IMR-90 (cell line): ENCODE results near the gene TDRD5. TPM values are rescaled to one million over a fixed set of nuclear protein-coding genes. Genes with fewer than 3 reads are reported as not detected.

ENCODE experiments used
- ATAC-seq: fragments of 200-7000 bp; cut with Tn5 transposase; 2 replicates; pipeline ENCODE4 v1.9.1; 2020; ENCODE audit warnings: low read depth, mild to moderate bottlenecking, moderate library complexity
- BruUV-seq: library from RNA; stranded (reverse); fragments of 400-500 nt; replicated peaks from 2 replicates; lab custom pipeline; 2021; lab: Mats Ljungman, UMichigan
- CTCF ChIA-PET: fragments of 300-600 bp; formaldehyde crosslinking; extraction: SDS; loops from one replicate; lab custom pipeline; 2021; ENCODE audit warnings: antibody characterized with exemption; lab: Yijun Ruan, JAX
- POLR2A ChIA-PET: fragments of 300-600 bp; sonication (Branson Sonifier 250); formaldehyde crosslinking; loops from one replicate; lab custom pipeline; 2022; ENCODE audit warnings: antibody characterized with exemption; ENCODE audit not compliant: unreplicated experiment; lab: Charles Lee
- DNase-seq: peaks from one replicate; pipeline ENCODE4 v3.0.0; 2013
- H2AFZ ChIP-seq: replicated peaks from 2 replicates; pipeline ENCODE3; 2013; ENCODE audit warnings: low read length, mild to moderate bottlenecking; ENCODE audit not compliant: poor library complexity
- H2AK5ac ChIP-seq: 2 replicates; pipeline ENCODE4 v1.6.1; 2013; ENCODE audit warnings: low read depth, low read length, inconsistent platforms
- H2AK9ac ChIP-seq: replicated peaks from 2 replicates; pipeline ENCODE3; 2013; ENCODE audit warnings: mild to moderate bottlenecking, low read depth, low read length, moderate library complexity; ENCODE audit not compliant: poor library complexity
- H2BK120ac ChIP-seq: 2 replicates; pipeline ENCODE4 v1.6.1; 2013; ENCODE audit warnings: low read depth, low read length, inconsistent platforms
- H2BK15ac ChIP-seq: 3 replicates; pipeline ENCODE4 v1.6.1; 2013; ENCODE audit warnings: low read depth, low read length, inconsistent platforms
- H2BK20ac ChIP-seq: 2 replicates; pipeline ENCODE4 v1.6.1; 2013; ENCODE audit warnings: low read depth, mild to moderate bottlenecking, inconsistent platforms, low read length, moderate library complexity
- H2BK5ac ChIP-seq: 2 replicates; pipeline ENCODE4 v1.6.1; 2013; ENCODE audit warnings: mild to moderate bottlenecking, low read depth, low read length, inconsistent platforms; ENCODE audit not compliant: poor library complexity, severe bottlenecking
- H3K14ac ChIP-seq: replicated peaks from 2 replicates; pipeline ENCODE4 v1.6.1; 2013; ENCODE audit warnings: low read depth, low read length, inconsistent platforms
- H3K18ac ChIP-seq: 2 replicates; pipeline ENCODE4 v1.6.1; 2013; ENCODE audit warnings: low read depth, low read length, control low read depth
- H3K23ac ChIP-seq: 2 replicates; pipeline ENCODE4 v1.6.1; 2013; ENCODE audit warnings: low read depth, low read length, inconsistent platforms
- H3K27ac ChIP-seq: 2 replicates; pipeline ENCODE4 v1.5.1; 2013; ENCODE audit warnings: mild to moderate bottlenecking, control low read depth, low read length; ENCODE audit not compliant: insufficient read depth
- H3K27me3 ChIP-seq: 2 replicates; pipeline ENCODE4 v1.6.1; 2013; ENCODE audit warnings: low read length; ENCODE audit not compliant: control insufficient read depth, insufficient read depth
- H3K36me3 ChIP-seq: 2 replicates; pipeline ENCODE4 v1.6.1; 2013; ENCODE audit warnings: low read length, mixed read lengths; ENCODE audit not compliant: control insufficient read depth, insufficient read depth
- H3K4ac ChIP-seq: 2 replicates; pipeline ENCODE4 v1.6.1; 2013; ENCODE audit warnings: low read depth, low read length, inconsistent platforms
- H3K4me1 ChIP-seq: 2 replicates; pipeline ENCODE4 v1.6.1; 2013; ENCODE audit warnings: low read length, mixed read lengths; ENCODE audit not compliant: control insufficient read depth, insufficient read depth
- H3K4me2 ChIP-seq: 2 replicates; pipeline ENCODE4 v1.6.1; 2013; ENCODE audit warnings: low read depth, mild to moderate bottlenecking, control low read depth, low read length, moderate library complexity
- H3K4me3 ChIP-seq: 2 replicates; pipeline ENCODE4 v1.5.1; 2013; ENCODE audit warnings: low read depth, mild to moderate bottlenecking, control low read depth, low read length, moderate library complexity; ENCODE audit not compliant: insufficient read depth
- H3K56ac ChIP-seq: 2 replicates; pipeline ENCODE4 v1.6.1; 2013; ENCODE audit warnings: low read length, inconsistent platforms; ENCODE audit not compliant: insufficient read depth; ENCODE audit errors: extremely low read depth
- H3K79me1 ChIP-seq, 2 experiments: 2 replicates each; pipeline ENCODE4 v1.6.1; 2013; ENCODE audit warnings: low read length in 2 of 2, inconsistent platforms in 1 of 2, low read depth in 1 of 2
- H3K9ac ChIP-seq: 2 replicates; pipeline ENCODE4 v1.6.1; 2013; ENCODE audit warnings: low read depth, low read length, control low read depth
- H3K9me1 ChIP-seq: 2 replicates; pipeline ENCODE4 v1.6.1; 2013; ENCODE audit warnings: low read length, inconsistent platforms; ENCODE audit not compliant: insufficient read depth
- H3K9me3 ChIP-seq: 2 replicates; pipeline ENCODE4 v1.6.1; 2013; ENCODE audit warnings: low read length; ENCODE audit not compliant: control insufficient read depth, insufficient read depth
- H4K20me1 ChIP-seq: 2 replicates; pipeline ENCODE4 v1.6.1; 2013; ENCODE audit warnings: low read length, inconsistent platforms; ENCODE audit not compliant: insufficient read depth
- H4K5ac ChIP-seq: 2 replicates; pipeline ENCODE4 v1.6.1; 2013; ENCODE audit warnings: mild to moderate bottlenecking, low read depth, low read length, control low read depth
- H4K8ac ChIP-seq, 2 experiments: 2 replicates each; pipeline ENCODE4 v1.6.1; 2013; ENCODE audit warnings: low read depth in 2 of 2, low read length in 2 of 2, control low read depth in 1 of 2, inconsistent platforms in 1 of 2
- H4K91ac ChIP-seq: 2 replicates; pipeline ENCODE4 v1.6.1; 2013; ENCODE audit warnings: low read depth, low read length, inconsistent platforms; ENCODE audit not compliant: insufficient read depth
- BHLHE40 ChIP-seq: fragments of 150-350 bp; IDR thresholded peaks from 2 replicates; pipeline ENCODE4 v1.6.1; 2016; ENCODE audit warnings: mild to moderate bottlenecking, low read depth, low read length
- CEBPB ChIP-seq: IDR thresholded peaks from 2 replicates; pipeline ENCODE4 v1.6.1; 2012; ENCODE audit warnings: low read depth, low read length, improper control_type of control experiment
- FOS ChIP-seq: fragments of 150-350 bp; IDR thresholded peaks from 2 replicates; pipeline ENCODE4 v1.6.1; 2016; ENCODE audit warnings: low read depth, low read length
- MAFK ChIP-seq: IDR thresholded peaks from 2 replicates; pipeline ENCODE4 v1.6.1; 2012; ENCODE audit warnings: low read depth, low read length, improper control_type of control experiment
- MAZ ChIP-seq: IDR thresholded peaks from 2 replicates; pipeline ENCODE4 v1.6.1; 2012; ENCODE audit warnings: low read depth, mild to moderate bottlenecking, low read length, improper control_type of control experiment, moderate library complexity, borderline replicate concordance
- MXI1 ChIP-seq: IDR thresholded peaks from 2 replicates; pipeline ENCODE4 v1.6.1; 2012; ENCODE audit warnings: low read depth, mild to moderate bottlenecking, low read length, moderate library complexity, borderline replicate concordance
- NFE2L2 ChIP-seq: fragments of 150-350 bp; IDR thresholded peaks from 2 replicates; pipeline ENCODE4 v1.6.1; 2016; ENCODE audit warnings: low read depth, mild to moderate bottlenecking, low read length
- POLR2A ChIP-seq: IDR thresholded peaks from 2 replicates; pipeline ENCODE4 v1.6.1; 2012; ENCODE audit warnings: mild to moderate bottlenecking, low read depth, low read length
- RAD21 ChIP-seq: IDR thresholded peaks from 2 replicates; pipeline ENCODE4 v1.6.1; 2012; ENCODE audit warnings: low read length, improper control_type of control experiment
- RCOR1 ChIP-seq: IDR thresholded peaks from 2 replicates; pipeline ENCODE4 v1.6.1; 2012; ENCODE audit warnings: mild to moderate bottlenecking, low read length, improper control_type of control experiment; ENCODE audit not compliant: insufficient replicate concordance
- SMC3 ChIP-seq: fragments of 150-350 bp; IDR thresholded peaks from 2 replicates; pipeline ENCODE4 v1.6.1; 2016; ENCODE audit warnings: low read depth, mild to moderate bottlenecking, antibody characterized with exemption, low read length, moderate library complexity
- dilution Hi-C: fragments of 300-500 bp; cut with HindIII; formaldehyde crosslinking; loops from one replicate; pipeline ENCODE4 v1.14.3; 2018; ENCODE audit warnings: low sequenced_read_pairs; ENCODE audit not compliant: unreplicated experiment
- in situ Hi-C: fragments of 300-500 bp; cut with MboI; formaldehyde crosslinking; loops from 3 replicates; pipeline ENCODE4 v1.14.3; 2019; ENCODE audit warnings: low sequenced_read_pairs, inconsistent platforms, mixed read lengths
- intact Hi-C: fragments of 100-400 bp; cut with micrococcal nuclease; formaldehyde crosslinking; loops from 2 replicates; pipeline ENCODE4 v1.10.0; 2022
- polyA plus RNA-seq, 3 experiments: library from polyadenylated mRNA; depleted of rRNA; stranded (reverse); fragments of >200 nt; gene quantifications; 2 replicates each; pipeline ENCODE4 v1.2.3, GENCODE V29; 2012; ENCODE audit warnings: low replicate concordance in 1 of 3
- total RNA-seq: library from RNA; depleted of rRNA; stranded (reverse); fragments of >200 nt; gene quantifications from 2 replicates; pipeline ENCODE4 v1.2.3, GENCODE V29; 2012
- TF ChIP-seq, protein P1 (sequence below): fragments of 150-350 bp; IDR thresholded peaks from 2 replicates; pipeline ENCODE4 v1.6.1; 2017; ENCODE audit warnings: mild to moderate bottlenecking, antibody characterized with exemption, low read length, low read depth
- TF ChIP-seq, protein P2 (sequence below): conservative IDR thresholded peaks from 2 replicates; pipeline ENCODE4 v1.5.1; 2012; ENCODE audit warnings: mild to moderate bottlenecking, low read depth, low read length, improper control_type of control experiment
- TF ChIP-seq, protein P3 (sequence below): fragments of 150-350 bp; IDR thresholded peaks from 2 replicates; pipeline ENCODE4 v1.6.1; 2016; ENCODE audit warnings: low read depth, mild to moderate bottlenecking, low read length, moderate library complexity, borderline replicate concordance

TDRD5 gene
- total and polyA plus RNA-seq, 2 of the 4 experiments (the other 2 are of a cell fraction): not detected

DNA sequence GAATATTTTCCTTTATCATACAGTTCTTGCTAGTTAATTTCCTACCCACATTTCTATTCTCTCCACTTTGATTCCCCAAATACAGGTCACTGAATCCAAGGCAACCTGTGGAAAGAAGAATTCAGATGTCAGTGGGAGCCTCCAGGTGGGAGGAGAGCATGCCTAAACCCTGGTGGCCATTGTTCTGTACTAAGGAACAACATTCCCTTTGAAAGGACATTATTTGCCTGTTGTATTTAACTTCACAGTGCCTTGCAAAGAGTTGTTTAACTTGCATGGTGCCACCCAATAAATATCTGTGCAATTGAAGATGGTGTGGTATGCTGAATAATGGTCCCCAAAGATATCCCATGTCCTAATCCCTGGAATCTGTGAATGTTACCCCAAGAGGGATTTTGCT, 37.2 kb upstream of the TDRD5 start:
- Histone ChIP-seq H3K56ac (no peak overlapping the region), H2AK9ac (no peak overlapping the region), H4K91ac (no peak overlapping the region), H2AFZ (no peak overlapping the region), H3K4ac (no peak overlapping the region), H3K27me3 (peaks cover 2% of the 10 kb centered on the region; the same call in 1 of the 2 replicates), H4K5ac (no peak overlapping the region), H2BK5ac (no peak overlapping the region), H2AK5ac (no peak overlapping the region), H3K9me1 (no peaks in the 10 kb centered on the region), H3K4me1 (no peaks in the 10 kb centered on the region), H4K8ac (no peak overlapping the region), H3K79me1 (no peaks in the 10 kb centered on the region), H3K4me2 (no peak overlapping the region), H3K4me3 (no peak overlapping the region), H3K18ac (no peak overlapping the region), H3K14ac (no peak overlapping the region), H4K20me1 (no peaks in the 10 kb centered on the region), H3K23ac (no peak overlapping the region), H2BK15ac (no peak overlapping the region), H2BK20ac (no peak overlapping the region), H3K9me3 (no peaks in the 10 kb centered on the region), H3K36me3 (no peaks in the 10 kb centered on the region), H3K27ac (no peak overlapping the region), H3K9ac (no peak overlapping the region), H2BK120ac (no peak overlapping the region)
- intact Hi-C loops: no loop called here
- BruUV-seq: no TSS peak
- TF ChIP-seq SMC3: no peak
- TF ChIP-seq MAFK: no peak
- no peak for TF ChIP-seq FOS
- TF ChIP-seq MXI1: no peak
- no peak for TF ChIP-seq POLR2A
- no peak for TF ChIP-seq NFE2L2
- TF ChIP-seq, protein P1, sequence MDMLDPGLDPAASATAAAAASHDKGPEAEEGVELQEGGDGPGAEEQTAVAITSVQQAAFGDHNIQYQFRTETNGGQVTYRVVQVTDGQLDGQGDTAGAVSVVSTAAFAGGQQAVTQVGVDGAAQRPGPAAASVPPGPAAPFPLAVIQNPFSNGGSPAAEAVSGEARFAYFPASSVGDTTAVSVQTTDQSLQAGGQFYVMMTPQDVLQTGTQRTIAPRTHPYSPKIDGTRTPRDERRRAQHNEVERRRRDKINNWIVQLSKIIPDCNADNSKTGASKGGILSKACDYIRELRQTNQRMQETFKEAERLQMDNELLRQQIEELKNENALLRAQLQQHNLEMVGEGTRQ: no peak
- TF ChIP-seq, protein P2, sequence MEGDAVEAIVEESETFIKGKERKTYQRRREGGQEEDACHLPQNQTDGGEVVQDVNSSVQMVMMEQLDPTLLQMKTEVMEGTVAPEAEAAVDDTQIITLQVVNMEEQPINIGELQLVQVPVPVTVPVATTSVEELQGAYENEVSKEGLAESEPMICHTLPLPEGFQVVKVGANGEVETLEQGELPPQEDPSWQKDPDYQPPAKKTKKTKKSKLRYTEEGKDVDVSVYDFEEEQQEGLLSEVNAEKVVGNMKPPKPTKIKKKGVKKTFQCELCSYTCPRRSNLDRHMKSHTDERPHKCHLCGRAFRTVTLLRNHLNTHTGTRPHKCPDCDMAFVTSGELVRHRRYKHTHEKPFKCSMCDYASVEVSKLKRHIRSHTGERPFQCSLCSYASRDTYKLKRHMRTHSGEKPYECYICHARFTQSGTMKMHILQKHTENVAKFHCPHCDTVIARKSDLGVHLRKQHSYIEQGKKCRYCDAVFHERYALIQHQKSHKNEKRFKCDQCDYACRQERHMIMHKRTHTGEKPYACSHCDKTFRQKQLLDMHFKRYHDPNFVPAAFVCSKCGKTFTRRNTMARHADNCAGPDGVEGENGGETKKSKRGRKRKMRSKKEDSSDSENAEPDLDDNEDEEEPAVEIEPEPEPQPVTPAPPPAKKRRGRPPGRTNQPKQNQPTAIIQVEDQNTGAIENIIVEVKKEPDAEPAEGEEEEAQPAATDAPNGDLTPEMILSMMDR: no peak
- TF ChIP-seq, protein P3, sequence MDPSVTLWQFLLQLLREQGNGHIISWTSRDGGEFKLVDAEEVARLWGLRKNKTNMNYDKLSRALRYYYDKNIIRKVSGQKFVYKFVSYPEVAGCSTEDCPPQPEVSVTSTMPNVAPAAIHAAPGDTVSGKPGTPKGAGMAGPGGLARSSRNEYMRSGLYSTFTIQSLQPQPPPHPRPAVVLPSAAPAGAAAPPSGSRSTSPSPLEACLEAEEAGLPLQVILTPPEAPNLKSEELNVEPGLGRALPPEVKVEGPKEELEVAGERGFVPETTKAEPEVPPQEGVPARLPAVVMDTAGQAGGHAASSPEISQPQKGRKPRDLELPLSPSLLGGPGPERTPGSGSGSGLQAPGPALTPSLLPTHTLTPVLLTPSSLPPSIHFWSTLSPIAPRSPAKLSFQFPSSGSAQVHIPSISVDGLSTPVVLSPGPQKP: no peak
- no peak for TF ChIP-seq RCOR1
- TF ChIP-seq RAD21: no peak
- no peak for TF ChIP-seq MAZ
- TF ChIP-seq CEBPB: no peak
- no peak for TF ChIP-seq BHLHE40
- CTCF ChIA-PET: no interaction called here
- in situ Hi-C loops: no loop called here
- ATAC-seq (no peak), DNase-seq (no peak)
- POLR2A ChIA-PET: no interaction called here
- dilution Hi-C loops: no loop called here
